SK-N-SH (cell line): ENCODE measurements around the gene HECW1. TPM values are rescaled to one million over a fixed set of nuclear protein-coding genes. Genes with fewer than 3 reads are reported as not detected.

Experiments
- CTCF ChIA-PET: fragments of 300-600, 350-600 bp; formaldehyde crosslinking; extraction: SDS; loops from one replicate; lab custom pipeline; 2021; lab: Yijun Ruan, JAX
- POLR2A ChIA-PET: fragments of 350-600 bp; sonication (Branson Sonifier 250); formaldehyde crosslinking; extraction: SDS; loops from one replicate; lab custom pipeline; 2020; ENCODE audit warnings: antibody characterized with exemption, inconsistent platforms; lab: Yijun Ruan, JAX
- DNase-seq: peaks from one replicate; pipeline ENCODE4 v3.0.0; 2012
- H2AFZ ChIP-seq: fragments of 200-600 bp; sonication (generic); 2 replicates; pipeline ENCODE4 v1.8.1; 2016; ENCODE audit warnings: antibody characterized with exemption, mild to moderate bottlenecking, low read depth
- H3F3A ChIP-seq: fragments of 200-600 bp; sonication (generic); replicated peaks from 2 replicates; pipeline ENCODE3; 2016; ENCODE audit warnings: antibody characterized with exemption, mild to moderate bottlenecking; ENCODE audit not compliant: insufficient read depth
- H3K27ac ChIP-seq, 2 experiments: fragments of 200-500 bp in 1 of 2; fragments of 200-600 bp in 1 of 2; sonication (Bioruptor generic) in 1 of 2; sonication (generic), shearing (Covaris generic) in 1 of 2; 2 replicates each; pipeline versions ENCODE4 v1.5.1 to v1.6.1; 2014 to 2016; ENCODE audit warnings: low read depth in 2 of 2, inconsistent platforms in 1 of 2, low read length in 1 of 2, mild to moderate bottlenecking in 1 of 2, mixed read lengths in 1 of 2
- H3K27me3 ChIP-seq: fragments of 200-600 bp; sonication (generic), shearing (Covaris generic); 2 replicates; pipeline ENCODE4 v1.6.1; 2016; ENCODE audit warnings: mixed run types; ENCODE audit not compliant: insufficient read depth
- H3K36me3 ChIP-seq, 2 experiments: fragments of 200-500 bp in 1 of 2; fragments of 200-600 bp in 1 of 2; sonication (Bioruptor generic) in 1 of 2; sonication (generic) in 1 of 2; replicated peaks in 1 of 2; 2 replicates each; pipeline versions ENCODE3 to v1.5.1; 2014 to 2016; ENCODE audit warnings: low read length in 1 of 2, mild to moderate bottlenecking in 1 of 2; ENCODE audit not compliant: insufficient read depth in 2 of 2, control insufficient read depth in 1 of 2
- H3K4me1 ChIP-seq, 2 experiments: fragments of 200-500 bp in 1 of 2; fragments of 200-600 bp in 1 of 2; sonication (Bioruptor generic) in 1 of 2; sonication (generic), shearing (Covaris generic) in 1 of 2; 2 replicates each; pipeline versions ENCODE4 v1.5.1 to v1.6.1; 2014 to 2016; ENCODE audit warnings: low read depth in 1 of 2, low read length in 1 of 2, mixed run types in 1 of 2; ENCODE audit not compliant: insufficient read depth in 2 of 2, control insufficient read depth in 1 of 2
- H3K4me2 ChIP-seq: fragments of 200-600 bp; sonication (generic), shearing (Covaris generic); 2 replicates; pipeline ENCODE4 v1.6.1; 2017; ENCODE audit warnings: mixed run types
- H3K4me3 ChIP-seq, 2 experiments: fragments of 200-500 bp in 1 of 2; fragments of 200-600 bp in 1 of 2; sonication (Bioruptor generic) in 1 of 2; sonication (generic), shearing (Covaris generic) in 1 of 2; 2 replicates each; pipeline versions ENCODE4 v1.5.1 to v1.8.1; 2014 to 2016; ENCODE audit warnings: low read depth in 2 of 2, inconsistent platforms in 1 of 2, low read length in 1 of 2, mild to moderate bottlenecking in 1 of 2, mixed read lengths in 1 of 2, moderate library complexity in 1 of 2
- H3K79me2 ChIP-seq: fragments of 200-600 bp; sonication (generic); 2 replicates; pipeline ENCODE4 v1.8.1; 2017; ENCODE audit warnings: mild to moderate bottlenecking; ENCODE audit not compliant: insufficient read depth
- H3K9ac ChIP-seq: fragments of 200-600 bp; sonication (generic); 2 replicates; pipeline ENCODE4 v1.6.1; 2017; ENCODE audit warnings: mixed run types
- H3K9me2 ChIP-seq: fragments of 200-600 bp; sonication (generic); 2 replicates; pipeline ENCODE4 v1.6.1; 2017; ENCODE audit warnings: mixed run types
- H3K9me3 ChIP-seq: fragments of 200-600 bp; sonication (generic); 2 replicates; pipeline ENCODE4 v1.6.1; 2017; ENCODE audit warnings: mixed run types, mild to moderate bottlenecking, moderate library complexity
- H4K20me1 ChIP-seq: fragments of 200-600 bp; sonication (generic); 2 replicates; pipeline ENCODE4 v1.6.1; 2017; ENCODE audit warnings: mild to moderate bottlenecking, mixed run types; ENCODE audit not compliant: insufficient read depth
- EP300 ChIP-seq, 2 experiments: IDR thresholded peaks; 2 replicates each; pipeline versions ENCODE4 v1.4.0 to v1.6.1; 2012; ENCODE audit warnings: borderline replicate concordance in 1 of 2, low read depth in 1 of 2, low read length in 1 of 2
- EZH2phosphoT487 ChIP-seq: fragments of 200-600 bp; sonication (generic); IDR thresholded peaks from 2 replicates; pipeline ENCODE4 v1.6.1; 2017; ENCODE audit warnings: low read depth, mixed run types, mild to moderate bottlenecking, antibody characterized with exemption, moderate library complexity, borderline replicate concordance
- FOXJ3 ChIP-seq: sonication (generic); formaldehyde crosslinking; IDR thresholded peaks from 2 replicates; pipeline ENCODE4 v1.5.1; 2020; ENCODE audit warnings: mild to moderate bottlenecking, missing genetic modification reagents
- FOXM1 ChIP-seq: IDR thresholded peaks from 2 replicates; pipeline ENCODE4 v1.4.0; 2012; ENCODE audit warnings: low read depth, mild to moderate bottlenecking
- GABPA ChIP-seq: IDR thresholded peaks from 2 replicates; pipeline ENCODE4 v1.4.0; 2012; ENCODE audit warnings: low read depth, mild to moderate bottlenecking
- MEF2A ChIP-seq: IDR thresholded peaks from 2 replicates; pipeline ENCODE4 v1.4.0; 2012; ENCODE audit warnings: low read depth, borderline replicate concordance
- MXI1 ChIP-seq: IDR thresholded peaks from 2 replicates; pipeline ENCODE4 v1.6.1; 2012; ENCODE audit warnings: mild to moderate bottlenecking, low read depth, low read length, improper control_type of control experiment
- NFIC ChIP-seq: IDR thresholded peaks from 2 replicates; pipeline ENCODE4 v1.4.0; 2012; ENCODE audit warnings: borderline replicate concordance
- NRF1 ChIP-seq: IDR thresholded peaks from 2 replicates; pipeline ENCODE4 v1.6.1; 2012; ENCODE audit warnings: low read depth, mild to moderate bottlenecking, low read length
- POLR2AphosphoS5 ChIP-seq: IDR thresholded peaks from 2 replicates; pipeline ENCODE4 v1.6.1; 2012; ENCODE audit warnings: low read depth, low read length
- RAD21 ChIP-seq: IDR thresholded peaks from 2 replicates; pipeline ENCODE4 v1.6.1; 2012; ENCODE audit warnings: mild to moderate bottlenecking, low read length
- RFX5 ChIP-seq: IDR thresholded peaks from 2 replicates; pipeline ENCODE4 v1.6.1; 2012; ENCODE audit warnings: mild to moderate bottlenecking, improper control_type of control experiment, low read length
- TCF12 ChIP-seq: IDR thresholded peaks from 2 replicates; pipeline ENCODE4 v1.4.0; 2012
- TEAD4 ChIP-seq: IDR thresholded peaks from 2 replicates; pipeline ENCODE4 v1.4.0; 2012; ENCODE audit warnings: mild to moderate bottlenecking, borderline replicate concordance; ENCODE audit not compliant: insufficient read depth
- YY1 ChIP-seq: IDR thresholded peaks from 2 replicates; pipeline ENCODE4 v1.4.0; 2012; ENCODE audit warnings: low read depth, mild to moderate bottlenecking
- WGBS: methylation state at CpG from one replicate; pipeline ENCODE4 v1.1.6; 2017; ENCODE audit warnings: low lambda C conversion rate; 5-methylcytosine and 5-hydroxymethylcytosine counted together
- polyA plus RNA-seq, 3 experiments: library from polyadenylated mRNA; depleted of rRNA; stranded (reverse); fragments of >200 nt; gene quantifications; 2 replicates each; pipeline ENCODE4 v1.2.3, GENCODE V29; 2012
- TF ChIP-seq, protein P1 (sequence below): fragments of 150-350 bp; IDR thresholded peaks from 2 replicates; pipeline ENCODE4 v1.6.1; 2016; ENCODE audit warnings: mild to moderate bottlenecking, low read depth, low read length
- TF ChIP-seq, protein P2 (sequence below): IDR thresholded peaks from 2 replicates; pipeline ENCODE4 v1.6.1; 2012; ENCODE audit warnings: mild to moderate bottlenecking, low read depth, low read length, moderate library complexity

The HECW1 gene
- polyA plus RNA-seq, 1 of the 3 experiments (the other 2 are of a cell fraction), result not detected

GRCh38 chr7:43537765-43538403 lies 425.4 kb downstream of the HECW1 start:
- CTCF ChIA-PET, result interaction anchor here (0.6 to 2.7 kb wide), 5 partner anchors 20 to 597 kb away, joined by 3 to 18 read pairs (median 5); partner anchors contain the start of gene STK17A
- H3K4me2 ChIP-seq, result no peak overlapping the region
- 75% methylated on average over 9 of the region's 9 CpGs for WGBS
- no peak for DNase-seq
- no peak overlapping the region for H2AFZ ChIP-seq
- POLR2A ChIA-PET, result no interaction called here
- H3K9me2 ChIP-seq, result no peaks in the 10 kb centered on the region
- H3K27me3 ChIP-seq, result peaks cover 7% of the 10 kb centered on the region
- H4K20me1 ChIP-seq, result no peaks in the 10 kb centered on the region
- H3K36me3 ChIP-seq, result no peaks in the 10 kb centered on the region
- peaks cover 12% of the 10 kb centered on the region for H3F3A ChIP-seq
- no peak overlapping the region for H3K9ac ChIP-seq
- H3K9me3 ChIP-seq, result no peaks in the 10 kb centered on the region
- H3K79me2 ChIP-seq, result no peaks in the 10 kb centered on the region
- no peak overlapping the region for H3K4me3 ChIP-seq
- peaks cover 10 to 27% of the 10 kb centered on the region in 2 experiments; a peak in 3 of 4 replicates for H3K4me1 ChIP-seq
- no peak overlapping the region for H3K27ac ChIP-seq
- TF ChIP-seq MXI1, result no peak
- no peak for TF ChIP-seq RAD21
- TF ChIP-seq TEAD4, result no peak
- no peak for TF ChIP-seq POLR2AphosphoS5
- no peak for TF ChIP-seq NFIC
- no peak for TF ChIP-seq EZH2phosphoT487
- TF ChIP-seq RFX5, result no peak
- no peak for TF ChIP-seq FOXJ3 (CRISPR knock-in tag)
- TF ChIP-seq GABPA, result no peak
- no peak for TF ChIP-seq MEF2A
- TF ChIP-seq YY1, result no peak
- TF ChIP-seq, protein P1, sequence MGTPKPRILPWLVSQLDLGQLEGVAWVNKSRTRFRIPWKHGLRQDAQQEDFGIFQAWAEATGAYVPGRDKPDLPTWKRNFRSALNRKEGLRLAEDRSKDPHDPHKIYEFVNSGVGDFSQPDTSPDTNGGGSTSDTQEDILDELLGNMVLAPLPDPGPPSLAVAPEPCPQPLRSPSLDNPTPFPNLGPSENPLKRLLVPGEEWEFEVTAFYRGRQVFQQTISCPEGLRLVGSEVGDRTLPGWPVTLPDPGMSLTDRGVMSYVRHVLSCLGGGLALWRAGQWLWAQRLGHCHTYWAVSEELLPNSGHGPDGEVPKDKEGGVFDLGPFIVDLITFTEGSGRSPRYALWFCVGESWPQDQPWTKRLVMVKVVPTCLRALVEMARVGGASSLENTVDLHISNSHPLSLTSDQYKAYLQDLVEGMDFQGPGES, result no peak
- no peak for TF ChIP-seq EP300 (IDR thresholded peaks at IDR 0.05; ENCODE audit: borderline replicate concordance in 1 of 2, low read depth in 1 of 2, low read length in 1 of 2)

DNA sequence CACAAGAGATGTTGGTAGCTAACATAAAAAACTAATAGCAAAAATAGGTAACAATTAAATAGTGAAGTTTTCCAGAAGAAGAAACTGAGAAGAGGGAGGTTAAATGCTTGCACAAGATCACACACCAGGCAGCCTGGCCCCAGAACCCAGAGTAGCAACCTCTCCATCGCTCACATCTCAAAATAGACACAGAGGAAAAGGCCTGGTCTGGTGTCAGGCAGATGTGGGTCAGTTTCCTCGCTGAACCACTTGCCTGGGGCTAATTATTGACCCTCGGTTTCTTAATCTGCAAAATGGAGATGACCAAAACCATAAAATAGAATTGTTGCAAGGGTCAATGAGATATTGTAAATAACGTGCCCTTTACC lies 425.9 kb downstream of the HECW1 start:
- Histone ChIP-seq H3K4me1 (peaks cover 10 to 22% of the 10 kb centered on the region in 2 experiments; a peak in 3 of 4 replicates), H3K4me2 (no peak overlapping the region), H3K27me3 (peaks cover 2% of the 10 kb centered on the region)

More for the DNA sequence above, 425.9 kb downstream of the HECW1 start:
- Histone ChIP-seq H3K36me3 (no peaks in the 10 kb centered on the region), H3K9me2 (no peaks in the 10 kb centered on the region), H3K4me3 (no peak overlapping the region), H3F3A (peaks cover 12% of the 10 kb centered on the region), H3K9ac (no peak overlapping the region), H3K27ac (no peak overlapping the region), H3K9me3 (no peaks in the 10 kb centered on the region), H3K79me2 (no peaks in the 10 kb centered on the region), H2AFZ (no peak overlapping the region), H4K20me1 (no peaks in the 10 kb centered on the region)
- ChIA-PET POLR2A (no interaction called here), CTCF (interaction anchor here (0.6 to 2.7 kb wide), 4 partner anchors 19 to 83 kb away, joined by 3 to 18 read pairs (median 4); partner anchors contain the start of gene STK17A)
- DNase-seq, result no peak
- TF ChIP-seq, protein P2, sequence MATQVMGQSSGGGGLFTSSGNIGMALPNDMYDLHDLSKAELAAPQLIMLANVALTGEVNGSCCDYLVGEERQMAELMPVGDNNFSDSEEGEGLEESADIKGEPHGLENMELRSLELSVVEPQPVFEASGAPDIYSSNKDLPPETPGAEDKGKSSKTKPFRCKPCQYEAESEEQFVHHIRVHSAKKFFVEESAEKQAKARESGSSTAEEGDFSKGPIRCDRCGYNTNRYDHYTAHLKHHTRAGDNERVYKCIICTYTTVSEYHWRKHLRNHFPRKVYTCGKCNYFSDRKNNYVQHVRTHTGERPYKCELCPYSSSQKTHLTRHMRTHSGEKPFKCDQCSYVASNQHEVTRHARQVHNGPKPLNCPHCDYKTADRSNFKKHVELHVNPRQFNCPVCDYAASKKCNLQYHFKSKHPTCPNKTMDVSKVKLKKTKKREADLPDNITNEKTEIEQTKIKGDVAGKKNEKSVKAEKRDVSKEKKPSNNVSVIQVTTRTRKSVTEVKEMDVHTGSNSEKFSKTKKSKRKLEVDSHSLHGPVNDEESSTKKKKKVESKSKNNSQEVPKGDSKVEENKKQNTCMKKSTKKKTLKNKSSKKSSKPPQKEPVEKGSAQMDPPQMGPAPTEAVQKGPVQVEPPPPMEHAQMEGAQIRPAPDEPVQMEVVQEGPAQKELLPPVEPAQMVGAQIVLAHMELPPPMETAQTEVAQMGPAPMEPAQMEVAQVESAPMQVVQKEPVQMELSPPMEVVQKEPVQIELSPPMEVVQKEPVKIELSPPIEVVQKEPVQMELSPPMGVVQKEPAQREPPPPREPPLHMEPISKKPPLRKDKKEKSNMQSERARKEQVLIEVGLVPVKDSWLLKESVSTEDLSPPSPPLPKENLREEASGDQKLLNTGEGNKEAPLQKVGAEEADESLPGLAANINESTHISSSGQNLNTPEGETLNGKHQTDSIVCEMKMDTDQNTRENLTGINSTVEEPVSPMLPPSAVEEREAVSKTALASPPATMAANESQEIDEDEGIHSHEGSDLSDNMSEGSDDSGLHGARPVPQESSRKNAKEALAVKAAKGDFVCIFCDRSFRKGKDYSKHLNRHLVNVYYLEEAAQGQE, result no peak
- no peak for TF ChIP-seq TCF12
- no peak for TF ChIP-seq FOXM1
- no peak for TF ChIP-seq YY1
- no peak for TF ChIP-seq NRF1
- no peak for TF ChIP-seq FOXJ3 (CRISPR knock-in tag)
- WGBS, result 50% methylated on average over 4 of the region's 4 CpGs
